ENCODE measurements around the gene TMEM94.
"Not testable (repeated sequence)": the region's sequence is repeated elsewhere in the genome, so short reads cannot be mapped to it uniquely, and the experiment has no call there.

TMEM94 gene

GRCh38 chr17:75456417-75457046, at the start of gene TMEM94:
TSS of gene TMEM94 (plus strand) at chr17:75456635. CDS start at chr17:75471906, 15,271 bp downstream.
- peak; percentile 97 for DNase-seq

GRCh38 chr17:75407655-75408352, 48.6 kb upstream of the TMEM94 start:
- no peak for DNase-seq

GRCh38 chr17:75410141-75410540, 46.3 kb upstream of the TMEM94 start:
- DNase-seq, result no peak

GRCh38 chr17:75411328-75412067, 44.9 kb upstream of the TMEM94 start:
- no peak for DNase-seq

- DNase-seq, result peak; percentile 84
Measured at GRCh38 chr17:75412455-75413317, 43.7 kb upstream of the TMEM94 start.

- DNase-seq, result no peak
Measured at GRCh38 chr17:75414488-75414887, 41.9 kb upstream of the TMEM94 start.

GRCh38 chr17:75416006-75416405, 40.4 kb upstream of the TMEM94 start:
- no peak for DNase-seq

GRCh38 chr17:75417054-75417580, 39.3 kb upstream of the TMEM94 start:
- no peak for DNase-seq

GRCh38 chr17:75418531-75418930, 37.9 kb upstream of the TMEM94 start:
- DNase-seq, result no peak

GRCh38 chr17:75428543-75429469, 27.6 kb upstream of the TMEM94 start:
- DNase-seq, result no peak

- no peak for DNase-seq
Measured at GRCh38 chr17:75430159-75430974, 26.1 kb upstream of the TMEM94 start.

GRCh38 chr17:75433218-75433783, 23.1 kb upstream of the TMEM94 start:
- no peak for DNase-seq

- not testable (repeated sequence) for DNase-seq
Measured at GRCh38 chr17:75434433-75434832, 22.0 kb upstream of the TMEM94 start.

GRCh38 chr17:75437404-75437803, 19.0 kb upstream of the TMEM94 start:
- not testable (repeated sequence) for DNase-seq

GRCh38 chr17:75439287-75439686, 17.1 kb upstream of the TMEM94 start:
- no peak for DNase-seq

GRCh38 chr17:75440738-75441448, 15.5 kb upstream of the TMEM94 start:
- no peak for DNase-seq

GRCh38 chr17:75442168-75443103, 14.0 kb upstream of the TMEM94 start:
- DNase-seq, result no peak

- DNase-seq, result no peak
Measured at GRCh38 chr17:75445296-75445695, 11.1 kb upstream of the TMEM94 start.

All from CD4-positive, alpha-beta T cell treated with Interleukin-17A for 1 hour (primary cell).